ENCODE measurements around the gene TTN.

Gene TTN

GRCh38 chr2:178496049-178496448 lies 311.2 kb downstream of the TTN start:
- WGBS, result 96% methylated on average over 4 of the region's 4 CpGs
- Histone ChIP-seq H3K27ac (ENCODE audit: low read depth, low read length) (no peak overlapping the region), H3K4me3 (ENCODE audit: low read length) (no peak overlapping the region), H3K9ac (ENCODE audit: low read depth, low read length) (no peak overlapping the region), H3K4me1 (ENCODE audit: insufficient read depth, low read length) (no peaks in the 10 kb centered on the region), H3K9me3 (ENCODE audit: insufficient read depth, low read depth, low read length) (no peaks in the 10 kb centered on the region), H3K36me3 (ENCODE audit: insufficient read depth, low read length) (peaks cover 87% of the 10 kb centered on the region), H3K27me3 (ENCODE audit: insufficient read depth, low read length) (no peaks in the 10 kb centered on the region)

GRCh38 chr2:178491612-178492011 lies 315.6 kb downstream of the TTN start:
- Histone ChIP-seq H3K4me1 (ENCODE audit: insufficient read depth, low read length) (no peaks in the 10 kb centered on the region), H3K27ac (ENCODE audit: low read depth, low read length) (no peak overlapping the region), H3K36me3 (ENCODE audit: insufficient read depth, low read length) (peaks cover 56% of the 10 kb centered on the region), H3K9me3 (ENCODE audit: insufficient read depth, low read depth, low read length) (no peaks in the 10 kb centered on the region), H3K4me3 (ENCODE audit: low read length) (no peak overlapping the region), H3K9ac (ENCODE audit: low read depth, low read length) (no peak overlapping the region), H3K27me3 (ENCODE audit: insufficient read depth, low read length) (no peaks in the 10 kb centered on the region)
- 97% methylated on average over 6 of the region's 6 CpGs for WGBS

GRCh38 chr2:178485356-178485755 lies 321.9 kb downstream of the TTN start:
- Histone ChIP-seq H3K27me3 (ENCODE audit: insufficient read depth, low read length) (no peaks in the 10 kb centered on the region), H3K4me3 (ENCODE audit: low read length) (no peak overlapping the region), H3K36me3 (ENCODE audit: insufficient read depth, low read length) (peaks cover 4% of the 10 kb centered on the region; the same call in 1 of the 2 replicates), H3K9me3 (ENCODE audit: insufficient read depth, low read depth, low read length) (no peaks in the 10 kb centered on the region), H3K9ac (ENCODE audit: low read depth, low read length) (no peak overlapping the region), H3K27ac (ENCODE audit: low read depth, low read length) (no peak overlapping the region), H3K4me1 (ENCODE audit: insufficient read depth, low read length) (peaks cover 16% of the 10 kb centered on the region)
- 87% methylated on average over 2 of the region's 3 CpGs for WGBS

GRCh38 chr2:178484245-178485041 lies 322.8 kb downstream of the TTN start:
- 92% methylated on average over 6 of the region's 6 CpGs for WGBS
- Histone ChIP-seq H3K4me1 (ENCODE audit: insufficient read depth, low read length) (peaks cover 16% of the 10 kb centered on the region), H3K36me3 (ENCODE audit: insufficient read depth, low read length) (0 out of 2 replicates have a peak, but pooled peaks cover 3% of the 10 kb centered on the region), H3K27ac (ENCODE audit: low read depth, low read length) (no peak overlapping the region), H3K27me3 (ENCODE audit: insufficient read depth, low read length) (peaks cover 4% of the 10 kb centered on the region; the same call in 1 of the 2 replicates), H3K9ac (ENCODE audit: low read depth, low read length) (no peak overlapping the region), H3K9me3 (ENCODE audit: insufficient read depth, low read depth, low read length) (no peaks in the 10 kb centered on the region), H3K4me3 (ENCODE audit: low read length) (no peak overlapping the region)

DNA sequence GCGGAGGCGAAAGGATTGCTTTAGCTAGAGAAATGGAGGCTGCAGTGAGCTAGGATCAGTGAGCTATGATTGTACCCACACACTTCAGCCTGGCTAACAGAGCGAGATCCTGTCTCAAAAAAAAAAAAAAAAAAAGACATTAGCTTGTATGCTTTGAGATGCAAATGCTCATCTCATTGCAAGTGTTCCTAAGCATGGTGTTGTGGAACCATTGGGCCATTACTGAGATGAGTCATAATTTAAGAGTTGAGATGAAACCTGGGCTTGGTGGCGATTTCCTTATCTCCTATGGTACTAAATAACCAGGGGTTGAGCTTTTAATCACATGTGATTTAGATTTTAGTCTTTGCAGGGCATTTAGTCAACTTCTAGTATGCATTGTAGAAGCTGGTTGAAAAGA lies 324.8 kb downstream of the TTN start:
- Histone ChIP-seq H3K9ac (ENCODE audit: low read depth, low read length) (no peak overlapping the region), H3K36me3 (ENCODE audit: insufficient read depth, low read length) (0 out of 2 replicates have a peak, but pooled peaks cover 3% of the 10 kb centered on the region), H3K27me3 (ENCODE audit: insufficient read depth, low read length) (peaks cover 9% of the 10 kb centered on the region), H3K4me1 (ENCODE audit: insufficient read depth, low read length) (peaks cover 16% of the 10 kb centered on the region), H3K27ac (ENCODE audit: low read depth, low read length) (no peak overlapping the region), H3K4me3 (ENCODE audit: low read length) (peak overlapping the region; percentile 8; the same call in 1 of the 2 replicates), H3K9me3 (ENCODE audit: insufficient read depth, low read depth, low read length) (no peaks in the 10 kb centered on the region)
- 80% methylated on average over 4 of the region's 4 CpGs for WGBS

- H3K36me3 ChIP-seq (ENCODE audit: insufficient read depth, low read length), result no peaks in the 10 kb centered on the region
- H3K4me3 ChIP-seq (ENCODE audit: low read length), result peak within 1 kb of the TSS; percentile 89
- peaks cover 16% of the 10 kb centered on the region for H3K4me1 ChIP-seq (ENCODE audit: insufficient read depth, low read length)
- H3K9ac ChIP-seq (ENCODE audit: low read depth, low read length), result peak within 1 kb of the TSS; percentile 75
- H3K27ac ChIP-seq (ENCODE audit: low read depth, low read length), result peak within 1 kb of the TSS; percentile 70; the same call in 1 of the 2 replicates
- WGBS, result 1% methylated on average over 92 of the region's 92 CpGs
- H3K27me3 ChIP-seq (ENCODE audit: insufficient read depth, low read length), result peaks cover 9% of the 10 kb centered on the region
- no peaks in the 10 kb centered on the region for H3K9me3 ChIP-seq (ENCODE audit: insufficient read depth, low read depth, low read length)
Measured at GRCh38 chr2:178480227-178481181, 326.7 kb downstream of the TTN start, which contains the start of gene PLEKHA3. TSS of gene PLEKHA3 (plus strand) at chr2:178480457. CDS start at chr2:178480870, 413 bp downstream.

- peak overlapping the region; percentile 75 for H3K9ac ChIP-seq (ENCODE audit: low read depth, low read length)
- no peaks in the 10 kb centered on the region for H3K9me3 ChIP-seq (ENCODE audit: insufficient read depth, low read depth, low read length)
- WGBS, result 28% methylated on average over 19 of the region's 19 CpGs
Measured at GRCh38 chr2:178479758-178480226, 327.4 kb downstream of the TTN start.

DNA sequence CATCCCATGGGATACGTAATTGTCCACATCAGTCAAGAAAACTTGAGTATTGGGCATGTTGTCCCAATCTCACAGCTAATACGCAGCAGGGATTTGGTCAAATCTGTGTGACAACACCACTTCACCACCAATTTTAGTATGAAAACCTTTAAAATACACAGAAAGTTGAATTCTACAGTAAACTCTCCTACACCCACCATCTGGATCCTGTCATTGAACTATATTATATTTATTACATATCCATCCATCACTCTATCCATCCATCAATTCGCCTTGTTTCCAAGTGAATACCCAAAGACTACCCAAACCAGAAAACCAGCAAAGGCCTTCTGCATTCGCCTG lies 328.0 kb downstream of the TTN start:
- Histone ChIP-seq H3K9me3 (ENCODE audit: insufficient read depth, low read depth, low read length) (no peaks in the 10 kb centered on the region), H3K4me3 (ENCODE audit: low read length) (peak overlapping the region; percentile 89), H3K4me1 (ENCODE audit: insufficient read depth, low read length) (peaks cover 16% of the 10 kb centered on the region), H3K27ac (ENCODE audit: low read depth, low read length) (no peak overlapping the region), H3K27me3 (ENCODE audit: insufficient read depth, low read length) (peaks cover 9% of the 10 kb centered on the region), H3K9ac (ENCODE audit: low read depth, low read length) (no peak overlapping the region), H3K36me3 (ENCODE audit: insufficient read depth, low read length) (no peaks in the 10 kb centered on the region)
- 65% methylated on average over 4 of the region's 4 CpGs for WGBS

More at GRCh38 chr2:178479758-178480226, 327.4 kb downstream of the TTN start:
- Histone ChIP-seq H3K36me3 (ENCODE audit: insufficient read depth, low read length) (no peaks in the 10 kb centered on the region), H3K4me3 (ENCODE audit: low read length) (peak overlapping the region; percentile 89), H3K4me1 (ENCODE audit: insufficient read depth, low read length) (peaks cover 16% of the 10 kb centered on the region), H3K27me3 (ENCODE audit: insufficient read depth, low read length) (peaks cover 9% of the 10 kb centered on the region), H3K27ac (ENCODE audit: low read depth, low read length) (peak overlapping the region; percentile 70; the same call in 1 of the 2 replicates)

DNA sequence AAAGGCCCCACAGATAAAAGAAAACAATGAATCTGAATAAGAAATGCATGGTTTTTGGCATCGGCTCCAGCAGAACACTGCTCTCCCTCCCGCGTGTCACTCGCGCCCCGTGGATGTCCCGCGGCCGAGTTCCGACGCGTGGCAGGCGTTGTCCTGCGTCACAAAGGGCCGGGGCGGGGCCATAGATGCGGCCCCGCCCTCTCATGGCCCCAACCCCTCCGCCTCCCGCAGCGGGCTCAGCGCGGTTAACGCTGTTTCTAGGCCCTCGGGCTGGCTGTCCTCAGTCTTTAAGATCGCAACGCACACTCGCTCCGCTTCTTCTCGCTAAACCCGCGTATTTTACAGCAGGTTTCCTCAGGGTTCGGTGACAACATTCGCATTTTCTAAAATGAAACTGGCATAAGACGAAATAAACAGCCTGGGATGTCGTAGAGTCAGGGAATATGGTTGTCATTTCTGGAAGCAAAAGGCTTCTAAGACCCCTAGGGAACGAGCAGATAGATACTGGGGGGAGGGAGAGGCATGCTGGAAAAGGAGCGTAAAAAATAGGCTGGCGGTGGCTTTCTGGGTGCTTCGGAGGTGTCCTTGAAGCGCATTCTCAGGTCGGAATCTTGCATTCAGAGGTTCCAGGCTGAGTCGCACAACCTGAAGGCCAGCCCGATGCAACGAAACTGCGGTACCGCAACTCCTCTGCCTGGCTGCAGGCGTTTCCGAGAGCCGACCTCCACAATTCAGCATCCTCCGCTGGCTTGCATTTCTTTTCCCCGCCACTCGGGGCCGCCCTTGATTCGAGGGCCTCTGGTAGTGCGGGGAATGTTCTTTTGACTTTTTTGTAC lies 328.6 kb downstream of the TTN start, which contains the start of gene FKBP7:
FKBP7 (minus strand) TSS at position 162 of the 836 bp plus-strand sequence; CDS start at position 61, 101 bp downstream.
- H3K9ac ChIP-seq (ENCODE audit: low read depth, low read length), result peak within 1 kb of the TSS; percentile 83
- WGBS, result 1% methylated on average over 56 of the region's 56 CpGs
- no peaks in the 10 kb centered on the region for H3K9me3 ChIP-seq (ENCODE audit: insufficient read depth, low read depth, low read length)
- H3K36me3 ChIP-seq (ENCODE audit: insufficient read depth, low read length), result no peaks in the 10 kb centered on the region
- peaks cover 9% of the 10 kb centered on the region for H3K27me3 ChIP-seq (ENCODE audit: insufficient read depth, low read length)
- peak within 1 kb of the TSS; percentile 72 for H3K27ac ChIP-seq (ENCODE audit: low read depth, low read length)
- peaks cover 16% of the 10 kb centered on the region for H3K4me1 ChIP-seq (ENCODE audit: insufficient read depth, low read length)
- peak within 1 kb of the TSS; percentile 89 for H3K4me3 ChIP-seq (ENCODE audit: low read length)

- no peaks in the 10 kb centered on the region for H3K9me3 ChIP-seq (ENCODE audit: insufficient read depth, low read depth, low read length)
- peaks cover 9% of the 10 kb centered on the region for H3K27me3 ChIP-seq (ENCODE audit: insufficient read depth, low read length)
- H3K4me1 ChIP-seq (ENCODE audit: insufficient read depth, low read length), result peaks cover 16% of the 10 kb centered on the region
- 7% methylated on average over 10 of the region's 10 CpGs for WGBS
- H3K4me3 ChIP-seq (ENCODE audit: low read length), result peak overlapping the region; percentile 89
- H3K27ac ChIP-seq (ENCODE audit: low read depth, low read length), result no peak overlapping the region
- H3K9ac ChIP-seq (ENCODE audit: low read depth, low read length), result peak overlapping the region; percentile 83
- H3K36me3 ChIP-seq (ENCODE audit: insufficient read depth, low read length), result no peaks in the 10 kb centered on the region
Measured at GRCh38 chr2:178478130-178478438, 329.1 kb downstream of the TTN start.

Measured in HUES64 (cell line).